Sciatic nerve (tissue), 2 donors: ENCODE data around the gene PTPN14. TPM values are rescaled to one million over a fixed set of nuclear protein-coding genes. Genes with fewer than 3 reads are reported as not detected.

Source experiments
- ATAC-seq: fragments of 200-7000 bp; cut with Tn5 transposase; one replicate; pipeline ENCODE4 v1.9.1; 2020; ENCODE audit warnings: mild to moderate bottlenecking, moderate library complexity
- DNase-seq: peaks from one replicate; pipeline ENCODE4 v3.0.0-alpha.2; 2020; ENCODE audit warnings: low spot score
- intact Hi-C: fragments of 100-400 bp; cut with DNase I; formaldehyde crosslinking; loops from one replicate; pipeline ENCODE4 v1.14.2; 2022
- total RNA-seq: library from RNA; stranded (reverse); fragmentation: NEBNext Ultra II Directional; extraction: Animal tissue kit (Norgen Biotek cat#: 25700); gene quantifications from one replicate; pipeline ENCODE4 v1.2.1, GENCODE V29; 2021
- donor health status: DM: no; HTN: no; CAD: no.
- donor health status: DM: no; HTN: no; CAD: no.

Gene PTPN14
- total RNA-seq, 1 donor from 2014 or later: 85.9 TPM

DNA sequence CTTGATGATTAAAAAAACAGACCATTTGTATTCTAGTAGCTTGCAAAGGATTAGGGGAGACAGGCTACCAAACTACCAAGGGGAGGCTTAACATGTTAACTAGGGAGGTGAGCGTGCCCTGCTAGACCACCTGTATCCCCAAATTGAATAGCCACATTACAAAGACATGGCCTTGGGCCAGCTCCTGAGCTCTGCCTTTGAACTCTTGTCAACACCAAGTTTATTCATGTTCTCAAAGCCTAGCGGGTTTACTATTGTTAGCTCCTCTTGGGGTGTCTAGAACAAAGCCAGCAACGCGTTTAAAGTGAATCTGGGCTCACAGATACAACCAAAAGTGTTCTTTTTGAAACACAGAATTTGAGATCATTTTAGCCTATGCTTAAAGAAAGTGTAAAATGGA lies 234.1 kb downstream of the PTPN14 start:
- intact Hi-C loops: no loop called here
- no peak for ATAC-seq
- no peak for DNase-seq

GRCh38 chr1:214316593-214316992 lies 234.8 kb downstream of the PTPN14 start:
- DNase-seq: no peak
- intact Hi-C loops: no loop called here
- ATAC-seq: no peak

- intact Hi-C loops: no loop called here
- DNase-seq (no peak), ATAC-seq (no peak)
These were observed 237.1 kb downstream of the PTPN14 start for GRCh38 chr1:214314178-214314843.

GRCh38 chr1:214312530-214313051 lies 238.8 kb downstream of the PTPN14 start:
- intact Hi-C loops: no loop called here
- DNase-seq (no peak), ATAC-seq (no peak)

- DNase-seq (no peak), ATAC-seq (no peak)
- intact Hi-C loops: no loop called here
These were observed 240.4 kb downstream of the PTPN14 start for GRCh38 chr1:214310777-214311690.

DNA sequence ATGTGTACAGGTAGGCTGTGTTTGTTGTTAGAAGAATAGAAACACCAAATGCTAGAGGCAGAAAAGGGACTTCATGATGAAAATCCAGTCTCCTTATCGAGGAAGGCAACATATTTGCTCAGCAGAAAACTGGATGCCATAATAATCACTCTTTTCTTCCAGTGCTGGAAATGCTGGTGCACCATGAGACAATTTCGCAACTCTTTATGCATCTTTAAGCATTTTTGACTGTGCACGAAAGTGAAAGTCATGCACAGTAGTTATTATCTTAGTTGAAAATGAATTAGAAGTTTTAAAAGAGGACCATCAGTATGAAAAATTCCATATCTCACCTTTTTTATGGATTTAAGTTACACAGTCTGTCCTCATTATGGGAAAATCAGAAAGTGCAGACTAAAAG lies 241.4 kb downstream of the PTPN14 start:
- intact Hi-C loops: no loop called here

DNA sequence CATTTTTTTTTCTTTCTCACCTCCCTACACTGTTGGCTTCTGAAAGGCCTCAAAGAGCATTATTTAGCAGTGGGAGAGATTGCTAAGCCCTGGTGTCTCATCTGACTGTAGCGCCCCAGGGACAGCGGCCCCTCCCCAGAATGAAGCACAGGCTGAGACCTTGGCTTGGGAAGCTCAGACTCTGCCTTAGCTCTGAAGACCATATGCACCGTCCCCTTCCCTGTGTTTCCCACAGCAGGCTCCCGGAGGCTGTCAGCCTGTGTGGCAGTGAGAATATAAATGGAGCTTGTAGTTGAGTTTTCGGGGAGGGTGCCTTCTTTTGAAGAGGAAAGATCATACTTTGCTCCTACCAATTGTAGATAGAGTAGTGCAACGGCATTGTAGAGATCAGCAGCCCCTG lies 245.1 kb downstream of the PTPN14 start:
- no peak for ATAC-seq

More for the DNA sequence above, 241.4 kb downstream of the PTPN14 start:
- DNase-seq: no peak
- no peak for ATAC-seq

DNA sequence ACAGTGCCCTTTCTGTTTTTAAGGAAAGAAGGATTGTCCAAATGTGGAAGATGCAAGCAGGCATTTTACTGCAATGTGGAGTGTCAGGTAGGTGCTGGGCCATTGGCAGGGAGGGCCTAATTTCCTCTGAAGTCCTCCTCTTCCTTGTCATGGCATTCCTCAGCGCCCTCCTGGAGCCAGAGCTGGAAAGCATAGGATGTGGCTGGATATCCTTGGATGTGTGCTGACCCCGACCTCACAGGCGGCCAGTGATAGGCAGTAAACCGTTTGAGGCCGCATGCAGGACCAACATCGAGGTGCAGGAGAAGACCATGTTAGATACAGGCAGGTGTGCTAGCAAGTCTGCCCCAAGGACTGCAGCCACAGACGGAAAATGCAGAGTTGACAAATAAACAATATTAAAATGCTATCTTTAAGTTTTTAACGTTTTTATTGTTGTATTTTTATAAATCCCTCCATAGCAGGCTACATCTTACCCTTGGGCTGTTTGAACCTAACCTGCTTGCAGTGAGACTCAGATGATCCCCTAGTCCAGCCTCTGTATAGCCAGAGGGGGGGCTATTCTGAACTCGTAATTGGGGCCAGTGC lies 246.1 kb downstream of the PTPN14 start:
- ATAC-seq: no peak

More for the DNA sequence above, 245.1 kb downstream of the PTPN14 start:
- no peak for DNase-seq
- intact Hi-C loops: no loop called here

DNA sequence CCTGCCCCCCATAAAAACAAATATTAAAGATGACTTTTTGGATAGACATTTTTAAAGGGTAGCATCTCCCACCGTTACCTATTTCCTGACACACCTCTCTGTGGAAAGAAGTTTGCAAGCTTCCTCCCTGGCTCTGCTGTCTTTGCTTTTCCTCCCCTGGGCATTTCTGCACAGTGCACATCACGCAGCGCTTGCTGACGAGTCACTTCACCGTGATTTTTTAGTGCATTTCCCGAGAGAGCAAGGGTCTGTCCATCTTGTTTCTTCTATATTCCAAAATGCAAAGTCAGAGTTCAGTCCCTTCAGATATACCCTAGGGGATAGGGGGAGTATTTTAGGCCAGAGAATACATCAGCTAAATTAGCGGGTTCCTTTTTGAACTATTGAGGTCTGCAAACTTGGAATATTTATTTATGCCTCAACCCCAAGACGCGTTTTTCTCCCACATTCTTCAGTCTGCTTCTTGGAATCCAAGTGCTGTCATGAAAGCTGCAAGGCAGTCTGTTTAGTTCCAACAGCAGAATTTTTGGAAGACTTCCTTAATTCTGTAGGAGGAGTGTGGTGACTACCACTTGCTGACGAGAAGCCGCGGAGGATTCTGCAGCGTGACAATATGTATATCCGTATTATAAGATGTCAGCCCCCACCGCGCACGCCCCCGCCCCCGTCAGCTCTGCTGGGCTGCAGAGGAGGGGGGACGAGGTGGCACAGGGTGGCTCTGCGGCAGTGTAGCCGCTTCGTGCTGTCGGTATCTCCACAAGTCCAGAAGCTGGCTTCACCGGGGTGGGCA lies 248.1 kb downstream of the PTPN14 start:
- ATAC-seq: no peak
- intact Hi-C loops: no loop called here
- DNase-seq: no peak

More for the DNA sequence above, 246.1 kb downstream of the PTPN14 start:
- DNase-seq: no peak
- intact Hi-C loops: no loop called here

GRCh38 chr1:214301526-214301925 lies 249.9 kb downstream of the PTPN14 start:
- DNase-seq: no peak
- no peak for ATAC-seq
- intact Hi-C loops: no loop called here

DNA sequence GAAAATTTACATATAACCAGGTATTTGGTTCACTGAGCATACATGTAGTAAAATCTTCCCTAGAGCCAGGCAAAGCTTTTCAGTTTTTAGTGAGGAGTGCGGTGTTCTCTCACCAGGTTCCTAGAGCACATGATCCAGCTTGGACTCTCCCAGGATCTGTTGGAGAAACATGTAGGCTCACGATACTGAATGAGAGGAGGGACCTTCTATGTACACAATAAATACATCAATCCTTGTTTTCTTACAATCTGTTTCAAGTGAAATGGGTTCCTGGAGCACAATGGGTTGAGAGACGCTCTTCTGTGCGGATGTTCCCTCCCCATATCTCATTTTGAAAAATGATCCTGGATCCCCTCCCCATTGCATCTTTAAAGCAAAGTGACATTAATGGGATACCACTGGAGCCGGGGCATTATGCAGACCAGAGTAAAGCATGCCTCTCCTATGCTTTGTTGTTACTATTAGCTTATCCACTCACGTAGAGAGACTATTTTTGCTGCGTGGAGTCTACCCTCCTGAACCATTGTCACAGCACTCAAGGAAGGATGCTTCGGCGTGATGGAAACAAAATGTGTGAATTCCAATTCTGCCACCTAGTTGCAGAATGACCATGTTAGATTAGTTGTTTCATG lies 251.1 kb downstream of the PTPN14 start:
- no peak for ATAC-seq
- intact Hi-C loops: no loop called here
- no peak for DNase-seq

Other genes starting within 250 kb of the PTPN14 start
- gene CENPF, start 51.6 kb upstream of the PTPN14 start, total RNA-seq: 1.7 TPM